ENCODE data around the gene NTM. TPM values are rescaled to one million over a fixed set of nuclear protein-coding genes. Genes with fewer than 3 reads are reported as not detected.

The NTM gene
- polyA plus RNA-seq, 1 donor from 2014 or later: not detected

DNA sequence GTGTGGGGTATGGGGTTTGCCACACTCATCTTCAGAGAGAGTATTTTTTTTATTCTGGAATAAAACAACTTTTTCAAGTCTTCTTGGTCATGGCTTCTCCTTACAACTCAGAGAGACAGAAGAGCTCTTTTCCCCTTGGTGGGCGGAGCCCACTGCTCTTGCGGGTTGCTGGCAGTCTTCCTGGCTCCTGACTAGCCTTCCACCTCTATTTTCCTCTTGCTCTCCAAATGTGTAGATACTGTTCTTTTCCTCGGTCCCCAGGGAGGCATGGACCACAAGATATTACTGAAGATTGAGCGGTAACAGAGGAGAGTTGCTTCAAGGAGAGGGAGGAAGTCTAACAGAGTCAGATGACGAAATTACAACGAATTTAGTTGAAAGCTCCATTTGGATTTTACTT lies 210.6 kb downstream of the NTM start:
- Mint-ChIP-seq H3K27me3 (peaks cover 3% of the 10 kb centered on the region), H3K9me3 (peaks cover 0 to 14% (median 0%) of the 10 kb centered on the region in 3 donors), H3K36me3 (peaks cover 1% of the 10 kb centered on the region), H3K27ac (no peak overlapping the region), H3K4me3 (no peak overlapping the region), H3K4me1 (no peaks in the 10 kb centered on the region)

DNA sequence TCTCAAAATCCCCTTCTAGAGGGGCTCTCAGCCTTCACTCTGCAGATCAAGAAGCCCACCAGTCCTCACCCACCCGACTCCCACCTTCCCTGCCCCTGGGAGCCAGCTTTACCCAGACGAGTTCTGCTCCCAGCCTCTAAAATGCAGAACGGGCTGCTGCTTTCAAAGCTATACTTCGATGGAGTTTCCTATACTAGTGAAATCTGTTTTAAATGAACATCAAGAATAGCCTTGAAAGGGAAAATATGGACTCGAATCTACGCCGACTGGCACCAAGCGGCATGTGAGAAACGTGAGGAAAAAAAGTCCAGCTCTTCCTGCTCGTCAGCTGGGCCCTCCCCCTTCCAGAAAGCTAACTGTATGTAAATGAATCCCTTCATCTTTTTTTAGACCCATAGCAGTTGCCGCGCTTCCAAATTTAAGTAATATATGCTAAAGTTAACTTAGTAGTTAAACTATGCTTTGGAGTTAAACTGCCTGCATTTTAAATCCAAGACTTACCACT lies 211.7 kb downstream of the NTM start:
- Mint-ChIP-seq H3K36me3 (peaks cover 1% of the 10 kb centered on the region), H3K9me3 (peaks cover 0 to 10% (median 0%) of the 10 kb centered on the region in 3 donors), H3K4me3 (no peak overlapping the region), H3K27me3 (peaks cover 3% of the 10 kb centered on the region), H3K4me1 (no peaks in the 10 kb centered on the region), H3K27ac (no peak overlapping the region)

DNA sequence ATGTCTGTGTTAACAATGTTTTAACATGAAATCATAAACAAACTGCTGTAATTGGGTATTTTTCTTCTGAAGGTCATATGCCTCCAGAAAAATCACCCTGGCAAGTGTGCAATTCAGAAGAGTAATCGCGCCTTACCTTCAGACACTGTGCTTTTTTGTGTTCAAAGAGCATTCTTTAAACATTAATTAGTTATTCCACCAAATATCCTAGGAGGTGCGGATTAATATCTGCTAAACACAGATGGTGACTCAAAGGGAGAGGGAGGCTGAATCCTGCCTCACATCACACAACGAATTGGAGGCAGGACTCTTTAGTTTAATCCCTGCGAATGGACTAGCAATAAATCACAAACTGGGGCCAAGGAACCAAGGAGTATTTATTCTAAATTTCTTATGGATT lies 213.0 kb downstream of the NTM start:
- Mint-ChIP-seq H3K36me3 (peaks cover 1% of the 10 kb centered on the region), H3K27ac (no peak overlapping the region), H3K9me3 (peaks cover 0 to 10% (median 5%) of the 10 kb centered on the region in 3 donors), H3K4me3 (no peak overlapping the region), H3K4me1 (no peaks in the 10 kb centered on the region), H3K27me3 (no peaks in the 10 kb centered on the region)

DNA sequence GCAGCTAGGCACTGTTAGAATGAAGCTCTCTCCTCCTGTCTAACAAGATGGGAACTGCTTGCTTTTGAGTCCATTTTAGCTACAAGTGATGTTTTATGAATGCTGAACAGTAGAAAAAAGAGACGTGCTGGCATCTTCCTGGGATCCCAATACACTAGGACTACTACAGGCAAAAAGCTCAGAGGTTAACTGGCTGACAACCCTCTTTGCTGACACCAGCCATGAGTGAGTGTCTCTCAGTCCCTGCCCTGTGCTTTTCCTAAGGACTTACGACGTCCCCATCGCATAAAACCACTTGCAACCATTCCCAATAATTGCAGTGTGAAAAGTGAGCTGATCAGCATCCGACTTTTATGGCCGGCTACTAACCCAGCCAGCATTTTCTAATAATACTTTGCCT lies 213.5 kb downstream of the NTM start:
- Mint-ChIP-seq H3K4me3 (no peak overlapping the region), H3K9me3 (peaks cover 0 to 10% (median 5%) of the 10 kb centered on the region in 3 donors), H3K27me3 (no peaks in the 10 kb centered on the region), H3K27ac (no peak overlapping the region), H3K36me3 (peaks cover 1% of the 10 kb centered on the region), H3K4me1 (no peaks in the 10 kb centered on the region)

DNA sequence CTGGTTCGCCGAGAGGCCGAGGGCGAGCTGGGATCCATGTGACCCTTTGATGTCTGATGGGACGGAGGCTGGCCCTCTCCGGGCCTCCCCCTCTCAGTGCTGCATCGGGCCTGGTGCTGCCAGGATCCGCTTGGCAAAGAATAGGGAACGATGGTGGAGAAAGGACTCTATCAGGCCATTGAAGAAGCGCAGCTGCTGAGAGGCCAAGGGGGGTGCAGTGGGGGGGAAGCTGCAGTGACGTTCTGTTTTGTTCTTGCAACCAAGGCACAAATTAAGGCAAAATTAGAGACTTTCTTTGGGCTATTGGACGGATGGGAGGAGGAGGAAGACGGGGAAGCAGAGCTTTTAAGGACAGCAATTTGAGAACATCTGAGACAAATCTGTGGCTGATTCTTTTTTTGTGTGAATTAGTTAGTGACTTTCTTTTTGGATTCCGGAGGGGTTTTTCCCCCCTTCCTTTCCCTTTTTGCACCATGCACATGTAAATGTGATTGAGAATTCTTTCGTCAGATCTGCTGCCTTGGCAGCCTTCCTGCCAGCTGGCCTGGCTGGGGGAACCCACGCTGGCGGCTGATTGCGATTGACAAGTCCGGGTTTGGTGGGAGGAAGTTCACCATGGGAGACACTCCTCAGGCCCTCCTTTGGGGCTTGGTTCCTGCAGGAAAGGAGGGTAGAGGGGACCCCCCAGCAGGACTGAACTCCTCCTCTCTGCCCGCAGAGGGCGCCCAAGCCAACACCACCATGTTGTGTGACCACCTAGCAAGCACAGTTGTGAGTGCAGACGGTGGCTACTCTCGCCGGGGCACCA lies 214.6 kb downstream of the NTM start:
- H3K27ac Mint-ChIP-seq: no peak overlapping the region
- H3K27me3 Mint-ChIP-seq: no peaks in the 10 kb centered on the region
- no peak overlapping the region for H3K4me3 Mint-ChIP-seq
- H3K4me1 Mint-ChIP-seq: no peaks in the 10 kb centered on the region
- peaks cover 1% of the 10 kb centered on the region for H3K36me3 Mint-ChIP-seq
- H3K9me3 Mint-ChIP-seq: peaks cover 0 to 9% (median 5%) of the 10 kb centered on the region in 3 donors

DNA sequence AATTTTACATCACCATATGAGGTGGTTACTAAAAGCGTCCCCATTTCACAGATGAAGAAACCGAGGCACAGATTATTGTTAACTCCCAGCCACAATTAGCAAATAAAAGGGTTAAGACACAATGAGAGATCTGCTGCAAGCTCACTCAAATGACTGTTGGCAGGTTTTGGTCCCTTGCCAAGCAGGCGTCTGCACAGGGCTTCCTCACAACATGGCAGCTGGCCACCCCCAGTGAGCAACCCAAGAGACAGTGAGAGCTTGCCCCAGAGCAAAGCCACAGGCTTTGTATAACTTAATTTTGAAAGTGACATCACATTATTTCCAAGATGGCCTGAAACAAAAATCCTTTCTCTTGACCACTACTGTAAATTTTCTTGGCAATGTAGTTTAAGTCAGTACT lies 217.6 kb downstream of the NTM start:
- Mint-ChIP-seq H3K9me3 (peaks cover 0 to 5% (median 4%) of the 10 kb centered on the region in 3 donors), H3K27ac (no peak overlapping the region), H3K36me3 (no peaks in the 10 kb centered on the region), H3K27me3 (no peaks in the 10 kb centered on the region), H3K4me1 (no peaks in the 10 kb centered on the region), H3K4me3 (no peak overlapping the region)

DNA sequence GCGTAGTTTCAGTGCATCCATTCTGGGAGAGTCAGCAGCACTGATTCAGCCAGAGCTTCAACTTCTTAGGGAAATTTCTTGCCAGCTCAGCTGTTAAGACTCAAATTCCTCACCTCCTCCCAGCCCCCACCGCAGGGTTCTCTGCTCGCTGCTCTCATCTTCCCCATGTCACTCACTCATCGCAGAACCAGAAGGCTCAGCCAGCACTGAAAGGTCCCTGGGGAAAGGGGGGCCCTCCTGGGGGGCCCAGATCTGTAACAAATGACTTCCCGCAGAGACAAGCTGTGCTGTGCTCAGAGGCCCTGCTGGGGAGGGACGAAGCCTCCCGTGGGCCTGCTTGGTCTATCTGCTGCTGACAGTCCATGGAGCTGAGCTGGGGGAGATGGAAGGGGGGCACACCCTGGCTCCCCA lies 220.6 kb downstream of the NTM start:
- Mint-ChIP-seq H3K36me3 (no peaks in the 10 kb centered on the region), H3K9me3 (peaks cover 0 to 5% (median 0%) of the 10 kb centered on the region in 3 donors), H3K4me3 (no peak overlapping the region), H3K4me1 (no peaks in the 10 kb centered on the region), H3K27ac (no peak overlapping the region), H3K27me3 (no peaks in the 10 kb centered on the region)

DNA sequence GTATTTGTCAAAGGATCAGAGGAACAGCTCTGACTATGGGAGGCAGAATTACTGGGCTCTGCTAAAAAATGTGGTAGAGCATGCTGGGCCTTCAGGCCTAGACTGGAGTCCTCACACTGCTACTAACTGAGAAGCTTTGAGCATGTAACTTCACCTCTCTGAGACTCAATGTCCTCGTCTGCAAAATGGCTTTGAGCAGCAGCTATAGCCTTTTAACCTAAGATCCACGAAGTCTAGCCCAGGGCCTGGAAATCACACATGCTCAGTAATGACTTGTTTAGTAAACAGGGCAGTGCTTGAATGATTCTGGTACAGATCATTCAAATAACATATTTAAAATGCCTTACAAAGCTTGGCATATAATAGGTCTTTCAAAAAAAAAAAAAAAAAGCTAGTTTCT lies 221.7 kb downstream of the NTM start:
- H3K4me1 Mint-ChIP-seq: no peaks in the 10 kb centered on the region
- H3K9me3 Mint-ChIP-seq: peaks cover 0 to 5% (median 0%) of the 10 kb centered on the region in 3 donors
- no peak overlapping the region for H3K27ac Mint-ChIP-seq
- no peaks in the 10 kb centered on the region for H3K27me3 Mint-ChIP-seq
- H3K36me3 Mint-ChIP-seq: no peaks in the 10 kb centered on the region
- H3K4me3 Mint-ChIP-seq: no peak overlapping the region

DNA sequence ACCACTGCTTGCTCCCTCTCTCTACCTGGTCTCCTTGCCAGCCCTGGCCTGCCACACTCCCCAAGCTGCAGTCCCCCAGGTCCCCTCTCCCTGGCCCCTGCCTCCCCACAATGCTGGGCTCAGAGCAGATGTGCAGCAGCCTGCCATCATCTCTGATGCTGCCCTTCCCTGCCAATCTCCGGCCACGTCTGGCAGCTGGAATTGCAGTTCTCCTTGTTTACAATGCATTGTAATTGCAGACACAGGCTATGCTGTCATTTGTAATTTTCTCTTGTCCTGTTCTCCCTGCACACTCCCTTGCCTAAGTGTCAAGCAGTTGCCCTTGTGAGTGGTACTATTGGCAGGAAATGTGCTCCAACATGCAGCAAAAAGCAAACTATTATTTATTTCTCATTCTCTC lies 222.3 kb downstream of the NTM start:
- Mint-ChIP-seq H3K9me3 (peaks cover 0 to 5% (median 0%) of the 10 kb centered on the region in 3 donors), H3K4me3 (no peak overlapping the region), H3K27ac (no peak overlapping the region), H3K4me1 (no peaks in the 10 kb centered on the region), H3K36me3 (no peaks in the 10 kb centered on the region), H3K27me3 (no peaks in the 10 kb centered on the region)

DNA sequence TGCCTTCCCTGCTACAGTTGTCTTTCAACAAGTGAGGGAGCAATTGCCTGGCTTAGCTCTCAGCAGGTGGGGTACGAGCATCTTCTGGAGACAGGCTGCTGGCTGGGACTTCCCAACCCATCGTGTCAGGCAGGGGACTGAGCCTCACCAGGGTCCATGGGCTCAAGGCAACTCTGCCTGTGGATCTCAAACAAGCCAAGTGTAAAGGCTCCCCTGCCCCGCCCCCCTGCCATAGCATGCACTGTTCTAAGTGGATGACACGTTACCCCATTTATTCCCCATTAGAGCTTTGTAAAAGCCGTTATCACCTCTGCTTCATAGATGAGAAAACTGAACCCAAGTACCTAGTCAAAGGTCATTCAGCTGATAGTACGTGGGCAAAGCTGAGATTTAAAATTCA lies 222.9 kb downstream of the NTM start:
- Mint-ChIP-seq H3K27ac (no peak overlapping the region), H3K9me3 (no peaks in the 10 kb centered on the region), H3K4me1 (no peaks in the 10 kb centered on the region), H3K36me3 (no peaks in the 10 kb centered on the region), H3K27me3 (no peaks in the 10 kb centered on the region), H3K4me3 (no peak overlapping the region)

DNA sequence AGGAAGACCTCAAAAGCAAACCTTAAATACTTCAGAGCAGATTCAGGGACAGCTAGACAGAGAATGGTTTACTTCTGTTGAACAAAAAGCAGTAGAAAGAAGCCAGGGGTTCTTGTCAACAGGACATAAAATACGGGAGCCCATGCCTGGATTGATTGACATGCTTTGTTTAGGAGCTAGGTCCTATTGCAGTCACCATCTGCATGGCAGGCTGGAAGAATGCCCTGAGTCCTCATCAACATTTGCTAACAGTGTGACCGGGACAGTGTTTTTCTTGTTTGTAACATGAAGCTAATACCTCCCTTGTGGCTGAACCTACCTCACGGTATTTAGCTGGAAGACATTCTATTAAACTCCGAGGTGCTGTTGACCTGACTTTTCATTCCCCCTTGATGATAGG lies 225.4 kb downstream of the NTM start:
- H3K9me3 Mint-ChIP-seq: no peaks in the 10 kb centered on the region

DNA sequence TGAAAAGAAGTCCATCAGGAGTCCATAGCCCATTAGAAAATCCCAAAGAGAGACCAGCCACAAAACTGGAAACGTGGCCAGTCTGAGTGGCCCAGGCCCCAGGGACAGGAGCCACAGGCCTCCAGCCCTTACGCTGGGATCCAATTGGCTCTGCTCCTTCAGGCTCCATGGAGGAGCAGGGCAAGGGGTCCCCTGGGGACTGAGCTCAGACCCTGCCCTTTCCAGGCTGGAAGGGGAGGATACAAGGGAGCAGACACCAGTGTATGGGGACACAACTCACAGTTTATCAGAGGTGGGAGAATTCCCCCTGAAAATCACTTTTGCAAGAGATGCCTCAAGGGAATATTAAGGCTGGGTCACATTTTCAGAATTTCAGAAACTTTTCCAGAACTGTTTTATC lies 227.5 kb downstream of the NTM start:
- peaks cover 0 to 3% (median 0%) of the 10 kb centered on the region in 3 donors for H3K9me3 Mint-ChIP-seq
- no peak overlapping the region for H3K4me3 Mint-ChIP-seq
- peaks cover 3% of the 10 kb centered on the region for H3K27me3 Mint-ChIP-seq
- no peaks in the 10 kb centered on the region for H3K4me1 Mint-ChIP-seq
- H3K36me3 Mint-ChIP-seq: no peaks in the 10 kb centered on the region
- no peak overlapping the region for H3K27ac Mint-ChIP-seq

More for the DNA sequence above, 225.4 kb downstream of the NTM start:
- H3K4me1 Mint-ChIP-seq: no peaks in the 10 kb centered on the region
- H3K27ac Mint-ChIP-seq: no peak overlapping the region
- no peaks in the 10 kb centered on the region for H3K36me3 Mint-ChIP-seq
- no peak overlapping the region for H3K4me3 Mint-ChIP-seq
- H3K27me3 Mint-ChIP-seq: no peaks in the 10 kb centered on the region

DNA sequence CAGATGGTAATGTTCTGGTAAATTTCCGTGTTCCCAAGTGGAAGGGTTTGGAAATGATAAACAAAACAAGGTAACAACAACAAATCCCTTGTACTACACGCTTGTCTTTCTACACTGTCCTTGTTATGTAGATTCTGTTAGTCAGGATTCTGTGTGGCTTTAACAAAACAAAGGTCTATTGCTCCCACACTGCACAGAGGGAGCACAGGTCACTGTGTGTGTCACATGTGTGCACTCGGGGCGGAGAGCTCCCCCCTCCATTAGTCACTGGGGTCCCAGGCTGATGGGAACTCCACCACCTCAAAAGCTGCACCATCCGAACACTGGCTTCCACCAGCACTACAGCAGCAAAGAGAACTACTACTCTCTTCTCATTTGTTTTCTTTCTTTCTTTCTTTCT lies 227.9 kb downstream of the NTM start:
- H3K4me3 Mint-ChIP-seq: no peak overlapping the region
- H3K4me1 Mint-ChIP-seq: no peaks in the 10 kb centered on the region
- peaks cover 3% of the 10 kb centered on the region for H3K27me3 Mint-ChIP-seq
- H3K36me3 Mint-ChIP-seq: no peaks in the 10 kb centered on the region
- no peak overlapping the region for H3K27ac Mint-ChIP-seq
- peaks cover 0 to 3% (median 0%) of the 10 kb centered on the region in 3 donors for H3K9me3 Mint-ChIP-seq

DNA sequence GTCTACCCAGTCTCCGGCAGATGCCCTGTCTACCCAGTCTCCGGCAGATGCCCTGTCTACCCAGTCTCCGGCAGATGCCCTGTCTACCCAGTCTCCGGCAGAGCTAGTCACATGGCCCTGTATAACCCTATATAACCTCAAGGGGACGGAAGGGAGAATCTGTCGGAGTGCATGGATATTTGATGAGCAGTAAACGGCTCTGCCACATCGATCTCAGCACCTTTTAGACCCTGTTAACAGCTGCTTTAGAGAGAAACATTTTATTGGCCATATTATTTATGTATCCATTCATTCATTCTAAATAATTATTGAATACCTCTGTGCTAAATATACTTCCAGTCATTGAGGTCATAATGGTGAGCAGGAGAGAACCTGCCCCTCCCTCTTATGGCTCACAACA lies 228.9 kb downstream of the NTM start:
- no peaks in the 10 kb centered on the region for H3K36me3 Mint-ChIP-seq
- peaks cover 0 to 5% (median 3%) of the 10 kb centered on the region in 3 donors for H3K9me3 Mint-ChIP-seq
- no peak overlapping the region for H3K4me3 Mint-ChIP-seq
- peaks cover 3% of the 10 kb centered on the region for H3K27me3 Mint-ChIP-seq
- H3K4me1 Mint-ChIP-seq: no peaks in the 10 kb centered on the region
- H3K27ac Mint-ChIP-seq: no peak overlapping the region

DNA sequence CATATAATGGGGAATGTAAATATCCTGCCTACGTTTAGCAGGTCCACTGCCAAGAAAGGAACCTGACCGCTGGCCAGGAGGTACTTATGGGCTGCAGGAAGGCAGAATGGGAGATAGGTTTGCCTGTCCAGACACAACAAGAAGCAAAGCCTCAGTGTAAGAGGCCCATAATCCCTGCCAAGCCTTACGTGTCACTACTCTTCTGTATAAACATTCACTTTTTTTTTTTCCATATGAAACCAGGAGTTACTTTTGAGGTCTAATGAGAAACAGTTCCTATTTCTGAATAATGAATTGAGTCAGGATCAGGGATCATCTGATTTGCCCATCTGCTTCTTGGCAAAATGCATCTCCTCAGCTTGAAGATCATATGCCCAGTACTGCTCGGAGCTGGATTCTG lies 230.2 kb downstream of the NTM start:
- H3K27me3 Mint-ChIP-seq: peaks cover 3% of the 10 kb centered on the region
- no peaks in the 10 kb centered on the region for H3K4me1 Mint-ChIP-seq
- H3K9me3 Mint-ChIP-seq: peaks cover 0 to 5% (median 4%) of the 10 kb centered on the region in 3 donors
- H3K4me3 Mint-ChIP-seq: no peak overlapping the region
- no peaks in the 10 kb centered on the region for H3K36me3 Mint-ChIP-seq
- no peak overlapping the region for H3K27ac Mint-ChIP-seq

DNA sequence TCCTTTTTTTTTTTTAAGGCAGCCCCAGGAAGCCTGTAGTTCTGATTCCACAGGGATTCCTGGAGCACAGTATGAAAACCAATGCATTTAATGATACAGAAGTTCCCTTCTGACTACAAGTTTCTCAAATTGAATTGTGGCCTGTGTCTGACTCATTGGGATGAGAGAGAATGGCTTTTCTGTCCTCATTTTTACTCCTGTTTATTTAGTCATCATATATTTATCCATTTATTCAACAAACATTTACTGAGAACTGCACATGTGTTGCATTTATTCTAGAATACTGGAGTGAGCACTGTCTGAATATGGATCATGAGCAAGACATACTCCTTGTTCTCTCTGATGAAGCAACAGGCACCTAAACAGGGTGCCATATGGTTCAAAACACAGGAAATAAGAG lies 231.2 kb downstream of the NTM start:
- no peak overlapping the region for H3K4me3 Mint-ChIP-seq
- H3K4me1 Mint-ChIP-seq: no peaks in the 10 kb centered on the region
- peaks cover 3% of the 10 kb centered on the region for H3K27me3 Mint-ChIP-seq
- H3K9me3 Mint-ChIP-seq: peaks cover 0 to 6% (median 4%) of the 10 kb centered on the region in 3 donors
- H3K36me3 Mint-ChIP-seq: no peaks in the 10 kb centered on the region
- H3K27ac Mint-ChIP-seq: no peak overlapping the region

Data from IgD-negative memory B cell (primary cell).